ENCODE results near the gene PCBP2.
A peak's percentile ranks its signal among the peaks of the same experiment; 100 is the strongest.

Gene PCBP2

DNA sequence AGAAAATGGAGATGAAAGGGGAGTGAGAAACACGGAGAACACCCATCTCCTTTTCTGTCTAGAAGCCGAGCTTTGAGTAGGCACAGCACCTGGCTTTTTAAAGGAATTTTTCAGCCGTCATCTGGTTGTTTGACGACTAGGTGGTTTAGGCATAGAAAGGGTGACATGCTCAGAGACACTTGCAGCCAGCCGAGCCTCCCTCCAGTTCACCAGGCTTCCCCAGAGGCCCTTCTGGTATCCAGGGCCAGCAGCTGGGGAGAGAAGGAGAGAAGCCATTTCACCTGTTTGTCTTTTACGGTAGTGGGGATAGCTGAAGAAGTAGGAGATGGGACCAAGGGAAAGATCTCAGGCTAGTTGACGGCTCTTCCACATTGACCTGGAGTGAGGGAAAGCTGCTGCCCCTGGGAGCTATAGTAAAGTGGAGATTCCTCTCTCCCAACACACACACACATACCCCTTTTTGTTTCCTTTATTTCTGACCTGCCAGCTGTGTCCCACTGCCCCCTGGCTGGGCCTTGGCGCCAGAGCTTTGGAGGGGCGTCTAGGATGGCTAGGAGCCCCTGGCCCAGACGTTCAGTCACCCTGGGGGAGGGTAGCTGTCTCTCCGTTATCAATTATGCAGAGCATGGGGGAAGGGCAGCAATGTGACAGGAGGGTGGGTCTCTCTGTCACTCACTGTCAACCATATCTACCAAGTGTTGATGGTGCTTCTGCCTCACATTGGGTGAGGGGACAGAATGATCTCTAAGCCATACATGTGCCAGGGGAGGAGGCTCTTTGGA, 41.9 kb downstream of the PCBP2 start:
- DNase-seq (ENCODE audit: low read depth in 2 of 2): no peak

DNA sequence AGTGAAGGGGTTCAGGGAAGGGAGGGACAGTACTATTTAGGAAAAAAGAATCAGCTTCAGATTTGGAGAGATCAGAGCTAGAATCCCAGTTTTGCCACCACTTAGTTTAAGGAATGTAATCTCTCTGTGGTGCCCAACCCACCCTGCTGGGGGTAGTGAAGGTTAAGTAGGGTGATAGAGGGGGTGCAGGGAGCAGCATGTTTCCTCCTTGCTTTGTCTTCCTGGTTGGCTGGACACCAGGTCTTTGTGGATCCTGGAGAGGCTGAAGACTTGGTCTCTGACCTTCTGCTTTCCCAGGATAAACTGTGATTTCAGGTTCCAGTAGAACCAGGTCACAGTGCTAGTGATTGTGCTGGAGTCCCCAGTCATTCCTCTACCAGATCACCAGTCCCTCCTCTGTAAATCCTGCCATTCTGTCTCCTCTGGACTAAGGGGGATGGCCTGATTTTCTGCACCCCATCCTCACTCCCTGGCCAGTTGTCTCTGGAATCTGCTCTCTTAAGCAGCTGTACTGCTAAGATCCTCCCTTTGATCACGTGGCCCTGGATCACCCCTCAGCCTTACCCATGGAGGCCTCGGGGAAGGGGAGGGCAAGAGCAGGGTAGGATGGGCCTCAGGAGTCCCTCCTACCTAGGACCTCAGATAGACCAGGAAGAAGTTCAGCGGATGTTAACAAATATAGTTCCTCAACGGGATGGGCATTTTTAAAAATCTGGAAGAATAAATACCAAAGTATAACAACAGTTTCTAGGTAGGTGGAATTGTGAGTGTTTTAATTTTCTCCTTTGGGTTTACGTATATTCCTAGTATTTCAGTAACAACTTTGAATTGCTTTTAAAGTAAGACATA, 44.2 kb downstream of the PCBP2 start:
- no peak for DNase-seq (ENCODE audit: low read depth in 2 of 2)

DNA sequence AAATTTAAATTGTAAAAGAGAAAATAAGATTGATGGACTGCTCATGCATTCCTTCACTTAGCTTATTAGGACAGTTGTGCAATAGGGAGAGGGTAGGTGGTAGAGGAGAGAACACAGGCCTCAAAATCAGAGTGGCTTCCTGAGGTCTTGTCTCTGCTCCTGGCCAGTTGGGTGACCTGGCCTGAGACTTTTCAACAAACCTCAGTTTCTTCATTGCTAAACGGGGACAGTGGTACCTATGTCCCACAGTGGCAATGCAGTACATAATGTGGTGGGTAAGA, 44.8 kb downstream of the PCBP2 start:
- no peak for DNase-seq (ENCODE audit: low read depth in 2 of 2)

DNA sequence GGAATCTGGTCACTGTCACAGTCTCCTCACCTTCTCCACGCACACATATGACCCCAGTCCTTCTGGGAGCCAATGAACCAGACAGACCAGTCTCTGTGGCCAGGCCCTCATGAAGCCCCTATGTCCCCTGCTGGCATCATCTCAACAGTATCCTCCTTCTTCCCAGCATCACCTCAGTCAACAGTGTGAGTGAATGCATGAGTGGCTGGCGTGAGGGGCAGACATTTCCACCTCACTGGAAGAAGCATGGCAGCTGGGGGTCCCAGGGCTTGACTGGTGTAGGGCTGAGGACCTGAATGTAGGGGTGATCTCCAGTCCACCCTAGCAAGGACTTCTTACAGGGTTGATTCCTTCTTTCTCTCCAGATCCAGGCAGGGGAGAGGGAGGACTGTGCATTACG, 45.6 kb downstream of the PCBP2 start:
- no peak for DNase-seq (ENCODE audit: low read depth in 2 of 2)

DNA sequence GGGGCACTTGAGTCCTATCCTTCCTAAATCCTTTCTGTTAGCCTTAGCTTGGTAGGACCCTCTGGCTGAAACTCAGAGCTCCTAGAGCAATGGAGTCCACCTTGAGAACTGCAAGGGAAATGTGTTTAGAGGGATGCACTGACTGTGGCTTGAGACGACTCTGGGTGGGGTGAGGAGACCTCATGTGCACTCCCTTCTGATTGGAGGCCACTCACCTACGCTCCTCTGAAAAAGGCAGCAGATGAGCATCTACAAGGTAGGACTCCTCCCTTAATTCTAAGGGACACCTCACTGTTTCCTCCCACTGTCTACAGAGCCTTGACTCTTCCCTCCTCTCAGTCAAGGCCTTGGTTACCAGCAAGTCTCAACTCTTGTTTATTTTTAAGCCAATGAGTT, 46.3 kb downstream of the PCBP2 start:
- no peak for DNase-seq (ENCODE audit: low read depth in 2 of 2)

DNA sequence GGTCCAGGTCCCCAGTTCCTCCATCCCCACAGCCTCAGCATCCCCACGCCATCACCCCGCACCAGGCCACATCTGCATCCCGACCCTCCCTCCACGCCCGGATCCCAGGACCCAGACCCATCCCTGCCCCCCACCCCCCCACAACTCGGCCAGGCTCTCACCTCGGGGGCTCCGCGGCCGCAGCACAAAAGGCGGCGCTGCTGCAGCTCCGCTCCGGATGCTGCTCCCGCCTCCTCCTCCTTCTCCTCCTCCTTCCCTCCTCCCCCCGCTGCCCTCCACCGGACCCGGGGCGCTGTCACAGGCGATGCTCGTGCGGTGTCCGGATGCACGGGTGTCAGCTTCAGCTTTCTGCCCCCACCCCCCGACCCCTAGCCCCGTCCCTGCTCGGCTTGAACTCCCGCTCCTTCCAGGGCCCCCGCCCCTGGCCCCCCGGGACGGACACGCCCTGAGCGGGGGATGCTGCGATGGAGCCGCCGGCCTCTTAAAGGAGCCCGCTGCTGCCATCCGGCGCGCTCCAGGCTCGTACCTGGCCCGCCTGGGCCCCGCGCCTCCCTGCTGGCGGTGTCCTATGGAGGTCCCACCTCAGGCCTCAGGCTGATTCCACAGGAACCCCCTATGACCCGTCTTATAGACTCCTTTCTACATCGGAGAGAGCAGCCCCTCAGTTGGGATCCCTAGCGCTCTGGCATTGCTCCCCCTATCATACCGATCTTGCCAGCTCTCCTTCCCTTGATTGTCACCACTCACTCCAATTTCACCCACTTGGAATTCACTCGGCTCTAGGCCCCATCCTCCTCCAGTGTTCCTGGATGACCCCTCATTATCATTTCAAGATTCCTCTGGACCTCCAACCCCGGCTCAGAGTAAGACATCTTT, 47.6 kb downstream of the PCBP2 start, which contains the start of gene MAP3K12:
Gene MAP3K12 (minus strand): TSS at position 193 of the 876 bp plus-strand sequence. CDS start 12,067 bp downstream, outside the sequence.
- DNase-seq (ENCODE audit: low read depth in 2 of 2): peak; percentile 44 to 56

DNA sequence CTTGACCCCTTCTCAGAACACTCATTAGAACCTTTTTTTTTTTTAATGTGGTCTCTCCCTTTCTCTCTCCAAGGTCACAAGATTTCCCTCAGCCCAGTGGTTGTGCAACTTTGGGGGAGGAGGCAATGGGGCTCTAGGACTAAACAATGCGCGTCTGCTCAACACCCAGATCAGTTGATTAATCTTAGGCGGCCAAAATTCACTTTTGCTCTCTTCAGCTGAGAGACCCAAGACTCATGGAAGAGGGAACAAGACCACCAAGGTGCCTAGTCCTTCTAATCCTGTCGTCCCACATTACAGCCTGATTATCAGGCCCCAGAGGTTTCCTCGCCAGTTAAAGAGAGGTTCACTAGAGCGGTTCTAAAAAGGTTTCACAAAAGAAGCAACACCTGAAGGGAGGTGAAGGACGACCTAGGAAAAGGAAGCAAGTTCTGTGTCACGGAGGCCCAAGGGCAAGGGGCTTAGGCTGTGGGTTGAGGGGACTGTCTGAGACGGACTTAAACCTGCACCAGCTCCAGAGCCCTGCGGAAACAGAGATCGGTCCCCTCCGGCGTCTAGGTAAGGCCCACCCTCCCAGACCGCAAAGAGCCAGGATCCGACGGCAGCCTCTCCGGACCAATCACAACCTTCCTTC, 48.4 kb downstream of the PCBP2 start:
- no peak for DNase-seq (ENCODE audit: low read depth in 2 of 2)

DNA sequence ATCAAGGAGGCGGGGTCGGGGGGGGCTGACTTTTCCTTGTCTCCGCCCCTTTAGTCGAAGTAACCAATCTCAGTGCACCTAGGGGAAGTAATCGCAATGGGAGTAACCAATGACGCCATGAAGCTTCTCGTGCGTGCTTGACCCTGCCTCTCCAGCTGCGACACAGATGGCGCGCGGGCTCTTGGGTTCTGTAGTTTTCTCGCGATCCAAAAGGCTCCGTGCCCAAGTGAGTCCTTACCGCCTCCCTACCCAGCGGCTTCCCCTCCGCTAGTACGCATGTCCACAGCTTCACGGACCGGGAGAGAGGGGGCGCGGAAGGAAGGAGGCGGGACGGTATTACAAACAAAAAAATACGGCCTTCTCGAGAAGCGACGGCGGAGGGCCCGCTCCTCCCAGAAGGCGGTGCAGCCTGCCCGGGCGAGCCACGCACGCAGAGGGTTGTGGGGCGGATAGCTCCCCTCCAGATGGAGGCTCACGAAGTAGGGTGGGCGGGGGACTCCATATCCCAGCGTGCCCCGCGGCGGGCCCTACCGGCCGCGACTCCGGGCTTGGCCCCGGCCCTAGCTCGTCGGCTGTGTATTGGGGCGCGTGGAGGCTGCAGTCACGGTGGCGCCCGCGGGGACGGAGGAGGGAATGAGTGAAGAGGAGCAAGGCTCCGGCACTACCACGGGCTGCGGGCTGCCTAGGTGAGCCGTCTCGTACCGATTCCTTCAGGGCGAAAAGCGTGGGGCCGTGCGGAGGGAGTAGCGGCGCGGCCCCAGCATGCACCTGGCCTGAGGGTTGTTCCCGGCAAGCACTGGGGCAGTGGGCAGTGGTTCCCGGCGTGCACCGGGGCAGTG, 49.1 kb downstream of the PCBP2 start, which contains the start of gene TARBP2:
Gene TARBP2 (plus strand): TSS at position 508 of the 839 bp plus-strand sequence. CDS start 126 bp downstream, at position 634.
- peak; percentile 96 to 98 for DNase-seq (ENCODE audit: low read depth in 2 of 2)

DNA sequence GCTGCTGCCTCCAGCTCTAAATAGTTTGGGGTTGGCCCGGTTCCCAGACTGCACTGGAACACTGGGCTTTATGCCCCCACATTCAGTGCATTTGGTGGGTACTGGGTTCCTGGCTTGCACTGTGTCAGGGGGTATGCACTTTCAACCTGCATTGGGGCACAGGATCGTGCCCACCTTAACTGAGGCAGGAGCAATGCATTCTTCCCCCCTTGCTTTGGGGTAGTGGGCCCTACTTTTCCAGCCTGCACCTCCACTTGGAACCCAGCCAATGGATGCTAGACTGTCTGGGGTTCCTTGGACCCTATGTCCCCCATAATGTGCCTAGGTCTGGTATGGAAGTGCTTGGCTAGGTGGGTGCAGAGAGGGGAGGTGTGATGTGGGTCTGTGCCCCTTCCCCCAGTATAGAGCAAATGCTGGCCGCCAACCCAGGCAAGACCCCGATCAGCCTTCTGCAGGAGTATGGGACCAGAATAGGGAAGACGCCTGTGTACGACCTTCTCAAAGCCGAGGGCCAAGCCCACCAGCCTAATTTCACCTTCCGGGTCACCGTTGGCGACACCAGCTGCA, 49.8 kb downstream of the PCBP2 start:
- no peak for DNase-seq (ENCODE audit: low read depth in 2 of 2)

DNA sequence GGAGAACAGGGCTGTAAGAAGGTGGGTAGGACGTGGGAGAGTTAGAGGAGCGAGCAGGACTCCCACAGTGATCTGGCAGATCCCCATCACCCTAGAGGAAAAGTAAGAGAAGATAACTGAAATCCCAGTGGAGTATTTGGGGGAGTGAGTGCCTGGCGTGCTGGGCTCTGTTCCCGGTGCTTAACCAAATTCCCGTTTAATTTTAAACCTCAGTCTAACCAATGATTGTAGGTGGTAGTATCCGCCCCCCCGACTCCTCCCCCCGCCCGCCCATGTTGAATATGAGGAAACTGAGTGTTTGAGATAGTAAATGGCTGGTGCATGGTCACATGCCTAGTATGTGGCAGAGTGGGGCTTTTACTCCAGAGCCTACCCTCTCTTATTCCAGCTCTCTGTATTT, 50.4 kb downstream of the PCBP2 start:
- DNase-seq (ENCODE audit: low read depth in 2 of 2): no peak

DNA sequence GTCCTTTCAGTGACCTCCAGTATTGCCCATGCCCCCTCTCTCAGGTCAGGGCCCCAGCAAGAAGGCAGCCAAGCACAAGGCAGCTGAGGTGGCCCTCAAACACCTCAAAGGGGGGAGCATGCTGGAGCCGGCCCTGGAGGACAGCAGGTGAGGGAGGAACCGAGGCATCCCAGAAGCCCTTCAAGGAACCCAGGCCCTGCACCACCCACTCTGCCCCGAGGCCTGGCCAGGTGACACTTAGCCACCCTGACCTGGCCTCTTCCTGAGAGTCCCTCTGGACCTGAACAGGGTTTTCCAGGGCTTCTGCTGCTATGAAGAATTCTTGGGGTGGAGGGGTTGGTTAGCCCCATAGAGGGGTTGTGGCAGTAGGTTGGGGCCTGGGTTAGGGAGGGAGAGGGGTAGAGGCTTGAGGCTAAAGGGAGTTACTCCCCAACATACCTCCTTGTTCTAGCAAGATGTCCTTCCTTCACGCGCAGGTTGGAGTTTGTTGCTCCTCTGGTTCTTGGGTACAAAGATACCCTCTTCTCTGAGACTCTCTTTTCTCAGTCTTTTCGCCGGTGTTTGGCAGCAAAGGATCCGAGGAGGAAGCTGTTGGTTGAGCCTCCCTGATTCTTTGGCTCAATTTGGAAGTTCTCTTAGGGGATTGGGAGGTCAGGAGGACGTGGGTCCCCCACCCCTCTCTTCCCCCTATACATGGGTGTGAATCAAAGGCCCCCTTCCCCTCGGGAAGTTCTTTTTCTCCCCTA, 51.3 kb downstream of the PCBP2 start:
- no peak for DNase-seq (ENCODE audit: low read depth in 2 of 2)

DNA sequence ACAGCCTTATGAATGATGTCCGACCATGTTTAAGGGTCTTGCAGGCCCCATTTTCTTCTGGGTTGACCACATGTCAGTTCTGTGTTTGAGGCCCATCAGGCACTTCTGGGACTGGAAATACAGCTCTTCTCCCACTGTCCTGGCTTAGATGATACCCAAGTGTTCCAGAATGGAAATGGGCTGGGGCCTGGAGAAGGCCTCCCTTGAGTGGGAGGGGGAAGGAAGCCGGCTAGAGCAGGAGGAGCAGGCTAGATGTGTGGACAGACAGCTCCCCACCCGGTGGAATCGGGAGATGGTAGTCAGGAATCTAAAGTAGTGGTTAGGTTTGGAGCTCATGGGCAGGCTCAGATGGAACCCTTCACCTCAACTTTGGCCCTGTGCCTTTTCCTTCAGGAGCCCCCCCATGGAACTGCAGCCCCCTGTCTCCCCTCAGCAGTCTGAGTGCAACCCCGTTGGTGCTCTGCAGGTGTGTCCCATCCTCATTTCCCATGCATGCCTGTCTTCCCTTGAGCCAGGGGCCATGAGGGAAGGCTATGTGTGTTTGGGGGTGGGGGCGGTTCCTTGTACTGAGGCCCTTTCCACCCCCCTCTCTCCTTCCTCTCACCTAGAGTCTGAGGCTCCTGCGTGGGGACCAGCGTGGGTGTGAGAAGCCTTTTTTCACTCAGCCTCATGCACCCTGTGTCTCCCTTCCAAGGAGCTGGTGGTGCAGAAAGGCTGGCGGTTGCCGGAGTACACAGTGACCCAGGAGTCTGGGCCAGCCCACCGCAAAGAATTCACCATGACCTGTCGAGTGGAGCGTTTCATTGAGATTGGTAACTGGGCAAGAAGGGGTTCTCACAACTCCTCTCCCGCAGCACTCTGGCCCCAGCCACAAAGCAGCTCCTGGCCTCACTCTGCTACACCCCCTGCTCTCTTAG, 52.4 kb downstream of the PCBP2 start:
- DNase-seq (ENCODE audit: low read depth in 2 of 2): no peak

DNA sequence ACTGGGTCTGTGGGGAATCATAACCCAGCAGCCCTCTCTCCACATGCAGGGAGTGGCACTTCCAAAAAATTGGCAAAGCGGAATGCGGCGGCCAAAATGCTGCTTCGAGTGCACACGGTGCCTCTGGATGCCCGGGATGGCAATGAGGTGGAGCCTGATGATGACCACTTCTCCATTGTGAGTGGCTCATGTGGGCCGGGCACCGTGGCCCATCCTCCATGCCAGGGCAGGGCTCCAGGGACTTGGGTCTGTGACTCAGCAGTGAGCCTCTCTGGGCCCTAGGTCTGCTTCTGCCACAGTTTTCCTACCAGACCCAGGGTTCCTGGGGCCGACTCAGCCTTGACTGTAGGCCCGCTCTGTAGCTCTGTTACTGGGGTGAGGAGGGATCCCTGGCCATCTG, 53.2 kb downstream of the PCBP2 start:
- no peak for DNase-seq (ENCODE audit: low read depth in 2 of 2)

DNA sequence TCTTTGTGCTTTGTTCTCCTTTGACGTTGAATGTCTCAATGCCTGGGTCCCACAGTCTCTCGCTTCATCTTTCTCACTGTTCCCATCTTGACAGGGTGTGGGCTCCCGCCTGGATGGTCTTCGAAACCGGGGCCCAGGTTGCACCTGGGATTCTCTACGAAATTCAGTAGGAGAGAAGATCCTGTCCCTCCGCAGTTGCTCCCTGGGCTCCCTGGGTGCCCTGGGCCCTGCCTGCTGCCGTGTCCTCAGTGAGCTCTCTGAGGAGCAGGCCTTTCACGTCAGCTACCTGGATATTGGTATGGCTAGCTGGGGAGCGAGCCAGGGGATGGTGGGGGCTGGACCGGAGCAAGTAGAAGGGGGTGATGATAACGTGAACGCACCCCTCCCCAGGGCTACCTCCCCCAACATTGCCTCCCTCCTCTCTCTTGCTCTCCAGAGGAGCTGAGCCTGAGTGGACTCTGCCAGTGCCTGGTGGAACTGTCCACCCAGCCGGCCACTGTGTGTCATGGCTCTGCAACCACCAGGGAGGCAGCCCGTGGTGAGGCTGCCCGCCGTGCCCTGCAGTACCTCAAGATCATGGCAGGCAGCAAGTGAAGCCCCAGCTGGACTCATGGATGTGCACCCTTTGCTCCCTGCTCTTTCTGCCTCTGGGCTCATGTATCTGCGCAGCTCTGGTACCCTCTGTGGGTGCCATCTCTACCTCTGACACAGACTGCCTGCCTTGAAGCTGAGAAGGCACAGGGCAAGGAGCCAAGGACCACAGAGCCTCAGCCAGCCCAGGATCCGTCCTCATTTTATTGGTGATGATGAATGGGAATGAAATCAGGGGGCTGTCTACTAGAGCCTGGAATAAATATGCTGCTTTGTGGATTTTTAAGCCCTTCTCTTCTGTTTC, 53.9 kb downstream of the PCBP2 start:
- no peak for DNase-seq (ENCODE audit: low read depth in 2 of 2)

DNA sequence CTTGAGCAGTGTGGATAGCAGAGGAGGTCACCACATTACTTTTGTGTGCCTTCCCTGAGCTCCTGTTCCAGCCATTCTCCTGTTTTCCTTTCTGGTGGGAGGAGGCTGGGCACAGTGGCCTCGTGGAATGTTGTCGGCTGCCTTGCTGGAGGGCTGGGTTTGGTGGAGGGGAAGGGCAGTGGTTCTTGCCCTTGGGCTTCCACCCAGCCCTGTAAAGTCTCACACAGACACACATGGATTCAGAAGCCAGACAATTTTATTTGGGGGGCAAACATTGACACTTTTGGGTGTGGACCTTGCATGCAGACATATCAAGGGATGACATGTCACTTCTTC, 54.5 kb downstream of the PCBP2 start:
- no peak for DNase-seq (ENCODE audit: low read depth in 2 of 2)

DNA sequence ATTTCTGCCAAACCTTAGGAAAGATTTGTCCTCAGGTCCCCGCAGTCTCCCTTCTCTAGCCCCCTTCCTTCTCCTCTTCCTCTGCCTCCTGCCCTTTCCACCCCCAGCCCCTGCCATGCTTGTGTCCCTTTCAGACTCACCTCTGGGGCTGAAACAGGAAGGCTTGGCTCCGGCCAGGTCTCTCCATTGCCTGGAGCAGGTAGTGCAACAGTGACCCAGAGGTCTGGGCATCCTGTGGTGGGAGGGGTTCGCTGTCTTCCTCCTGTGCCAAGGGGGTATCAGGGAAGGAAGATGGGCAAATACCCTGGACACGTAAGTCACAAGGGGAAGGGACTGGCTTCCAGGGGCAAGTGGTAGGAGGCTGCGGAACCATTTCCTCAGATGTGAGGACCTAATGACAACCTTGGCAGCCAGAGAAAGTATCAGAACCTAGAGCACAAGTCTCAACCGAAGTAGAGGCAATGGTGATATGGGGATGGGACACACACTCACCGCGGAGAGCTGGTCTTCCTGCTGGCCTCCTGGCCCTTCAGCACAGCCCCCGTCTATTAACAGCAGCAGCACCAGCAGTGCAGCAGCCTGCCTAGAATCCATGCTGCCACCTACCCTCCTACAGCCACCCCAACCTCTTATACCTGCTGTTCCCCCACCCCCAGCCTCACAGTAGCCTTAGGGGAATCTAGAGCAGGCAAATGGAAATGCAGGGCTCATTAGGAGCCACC, 55.1 kb downstream of the PCBP2 start, which contains the start of gene NPFF:
Gene NPFF (minus strand): TSS at position 604 of the 722 bp plus-strand sequence. CDS start 10 bp downstream, at position 594.
- DNase-seq (ENCODE audit: low read depth in 2 of 2): no peak

DNA sequence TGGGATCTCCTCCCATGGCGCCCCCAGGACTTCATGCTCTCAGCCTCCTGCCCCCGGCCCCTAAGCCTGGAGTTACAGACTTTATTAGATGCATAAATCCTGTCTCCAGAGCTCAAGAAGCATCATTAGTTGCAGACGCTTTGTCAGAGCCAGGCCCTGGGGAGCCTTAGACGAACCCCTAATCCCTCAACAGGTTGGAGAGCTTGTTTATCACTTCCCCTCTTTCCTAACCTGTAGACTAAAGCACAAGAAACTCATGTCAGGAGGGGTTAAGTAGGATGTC, 55.6 kb downstream of the PCBP2 start:
- DNase-seq (ENCODE audit: low read depth in 2 of 2): no peak

Measured in activated CD4-positive, alpha-beta T cell treated with anti-CD3 and anti-CD28 coated beads for 24 hours (primary cell).